Measurements from ENCODE around the gene TLE3. TPM values are rescaled to one million over a fixed set of nuclear protein-coding genes. Genes with fewer than 3 reads are reported as not detected.

The TLE3 gene
- total and polyA plus RNA-seq, 11 donors, result 4.8 to 49.6 (median 16.4) TPM

DNA sequence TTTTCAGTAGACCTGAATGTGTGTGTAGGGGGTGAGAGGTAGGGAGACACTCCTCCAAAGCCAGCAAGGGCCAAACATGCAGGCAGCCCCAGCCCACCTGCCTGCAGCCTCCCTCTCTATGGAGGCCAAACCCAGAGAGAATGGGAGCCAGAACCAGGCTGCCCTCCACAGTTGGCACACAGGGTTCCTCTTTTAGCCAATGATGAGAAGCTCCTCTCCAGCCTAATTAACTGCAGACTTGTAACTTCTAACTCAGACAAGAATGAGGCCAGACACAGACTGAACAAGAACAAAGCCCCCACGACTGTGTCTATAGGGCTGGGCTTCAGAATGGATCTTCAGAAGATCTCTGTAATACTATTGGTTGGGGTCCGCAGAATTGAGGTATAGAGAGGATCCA, 12.3 kb upstream of the TLE3 start:
- H3K4me1 ChIP-seq, result peaks cover 0 to 34% (median 13%) of the 10 kb centered on the region in 12 donors
- no peaks in the 10 kb centered on the region for H3K9me3 ChIP-seq
- ATAC-seq, result no peak
- no peak overlapping the region for H3K4me3 ChIP-seq
- H3K27me3 ChIP-seq, result no peaks in the 10 kb centered on the region
- 94 to 100% (median 96%) methylated on average over 2 of the region's 2 CpGs for WGBS, 4 donors
- H3K27ac ChIP-seq, result no peak overlapping the region
- no peak for DNase-seq
- no peaks in the 10 kb centered on the region for H3K36me3 ChIP-seq
- TF ChIP-seq POLR2A (IDR thresholded peaks at IDR 0.05), result no peak
- TF ChIP-seq, protein P1, sequence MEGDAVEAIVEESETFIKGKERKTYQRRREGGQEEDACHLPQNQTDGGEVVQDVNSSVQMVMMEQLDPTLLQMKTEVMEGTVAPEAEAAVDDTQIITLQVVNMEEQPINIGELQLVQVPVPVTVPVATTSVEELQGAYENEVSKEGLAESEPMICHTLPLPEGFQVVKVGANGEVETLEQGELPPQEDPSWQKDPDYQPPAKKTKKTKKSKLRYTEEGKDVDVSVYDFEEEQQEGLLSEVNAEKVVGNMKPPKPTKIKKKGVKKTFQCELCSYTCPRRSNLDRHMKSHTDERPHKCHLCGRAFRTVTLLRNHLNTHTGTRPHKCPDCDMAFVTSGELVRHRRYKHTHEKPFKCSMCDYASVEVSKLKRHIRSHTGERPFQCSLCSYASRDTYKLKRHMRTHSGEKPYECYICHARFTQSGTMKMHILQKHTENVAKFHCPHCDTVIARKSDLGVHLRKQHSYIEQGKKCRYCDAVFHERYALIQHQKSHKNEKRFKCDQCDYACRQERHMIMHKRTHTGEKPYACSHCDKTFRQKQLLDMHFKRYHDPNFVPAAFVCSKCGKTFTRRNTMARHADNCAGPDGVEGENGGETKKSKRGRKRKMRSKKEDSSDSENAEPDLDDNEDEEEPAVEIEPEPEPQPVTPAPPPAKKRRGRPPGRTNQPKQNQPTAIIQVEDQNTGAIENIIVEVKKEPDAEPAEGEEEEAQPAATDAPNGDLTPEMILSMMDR (IDR thresholded peaks at IDR 0.05), result no peak
- intact Hi-C loops (cut with DNase I), result loop anchor here in 6 of 10 donors (1.0 to 10.0 kb wide), 5 partner anchors 8 to 355 kb away; no protein-coding TSS in a partner anchor

DNA sequence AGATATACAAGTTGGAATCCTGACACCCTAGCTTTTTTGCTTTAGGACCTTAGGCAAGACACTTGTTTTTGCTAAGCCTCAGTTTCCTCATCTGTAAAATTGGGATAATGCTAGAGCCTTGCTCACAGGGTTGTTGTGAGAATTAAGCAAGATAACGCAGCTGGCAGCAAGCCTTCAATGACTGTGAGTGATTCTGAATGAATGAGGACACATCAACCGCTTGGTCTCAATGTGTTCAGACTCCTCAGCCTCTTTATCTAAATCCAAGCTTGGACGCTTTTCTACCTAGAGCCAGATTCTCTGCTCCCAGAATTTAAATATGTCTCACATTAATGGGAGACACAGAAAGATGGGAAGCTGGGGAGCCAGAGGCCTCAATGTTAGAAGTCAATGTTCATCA, 11.8 kb upstream of the TLE3 start:
- WGBS, 4 donors, result 94 to 98% (median 96%) methylated on average over 3 of the region's 3 CpGs
- H3K4me3 ChIP-seq, result no peak overlapping the region
- no peak overlapping the region for H3K27ac ChIP-seq
- intact Hi-C loops (cut with DNase I), result loop anchor here in 2 of 10 donors (10.0 kb wide), 1 partner anchor 155 kb away; no protein-coding TSS in a partner anchor
- no peaks in the 10 kb centered on the region for H3K36me3 ChIP-seq
- DNase-seq (no peak), ATAC-seq (no peak)
- no peak for TF ChIP-seq POLR2A (IDR thresholded peaks at IDR 0.05)
- TF ChIP-seq, protein P1 (IDR thresholded peaks at IDR 0.05), result no peak
- no peaks in the 10 kb centered on the region for H3K27me3 ChIP-seq
- H3K4me1 ChIP-seq, result peaks cover 0 to 31% (median 13%) of the 10 kb centered on the region in 12 donors
- H3K9me3 ChIP-seq, result no peaks in the 10 kb centered on the region

- ATAC-seq (no peak), DNase-seq (no peak)
- H3K27me3 ChIP-seq, result no peaks in the 10 kb centered on the region
- H3K4me1 ChIP-seq, result peaks cover 3 to 33% (median 22%) of the 10 kb centered on the region in 12 donors
- H3K9me3 ChIP-seq, result no peaks in the 10 kb centered on the region
- TF ChIP-seq, protein P1 (IDR thresholded peaks at IDR 0.05), result no peak
- no peak for TF ChIP-seq POLR2A (IDR thresholded peaks at IDR 0.05)
- intact Hi-C loops (cut with DNase I), result loop anchor here in 3 of 10 donors (5.0 to 10.0 kb wide), 2 partner anchors 63 to 161 kb away; no protein-coding TSS in a partner anchor
- no peaks in the 10 kb centered on the region for H3K36me3 ChIP-seq
- H3K4me3 ChIP-seq, result no peak overlapping the region
- no peak overlapping the region for H3K27ac ChIP-seq
- WGBS, 4 donors, result 89 to 95% (median 91%) methylated on average over 7 of the region's 7 CpGs
These were observed 6.3 kb upstream of the TLE3 start for GRCh38 chr15:70103880-70104626.

DNA sequence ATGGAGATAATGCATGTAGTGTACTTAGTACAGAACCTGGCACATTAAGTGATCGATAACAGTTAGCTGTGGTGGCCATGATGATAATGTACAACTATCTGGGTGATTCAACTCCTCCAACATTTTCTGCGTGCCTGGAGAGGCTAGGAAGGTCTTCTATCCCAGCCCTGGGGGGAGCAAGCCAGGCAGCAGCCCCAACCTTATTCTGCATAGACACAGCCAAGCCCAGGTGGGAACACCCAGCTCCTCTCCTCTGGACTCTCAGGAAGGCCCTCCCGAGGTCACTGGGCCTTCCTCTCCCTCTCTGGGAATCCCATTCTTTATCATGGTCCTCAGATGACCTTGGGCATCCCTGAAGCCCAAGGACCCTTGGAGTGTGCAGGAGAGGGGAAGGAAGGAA, 5.1 kb upstream of the TLE3 start:
- WGBS, 4 donors, result 71 to 92% (median 86%) methylated on average over 3 of the region's 3 CpGs
- Histone ChIP-seq H3K27ac (no peak overlapping the region), H3K9me3 (no peaks in the 10 kb centered on the region), H3K4me1 (peaks cover 3 to 44% (median 32%) of the 10 kb centered on the region in 12 donors), H3K27me3 (no peaks in the 10 kb centered on the region), H3K4me3 (no peak overlapping the region), H3K36me3 (no peaks in the 10 kb centered on the region)
- intact Hi-C loops (cut with DNase I), result loop anchor here in 3 of 10 donors (1.0 to 10.0 kb wide), 3 partner anchors 7 to 162 kb away; no protein-coding TSS in a partner anchor
- DNase-seq (no peak), ATAC-seq (no peak)
- no peak for TF ChIP-seq POLR2A (IDR thresholded peaks at IDR 0.05)
- TF ChIP-seq, protein P1 (IDR thresholded peaks at IDR 0.05), result no peak
